ENCODE data around the gene RAB7B. TPM values are rescaled to one million over a fixed set of nuclear protein-coding genes. Genes with fewer than 3 reads are reported as not detected.

Gene RAB7B
- total RNA-seq, 1 experiment from 2014 or later, result not detected

- ChIA-PET CTCF (no interaction called here), POLR2A (no interaction called here)
- Mint-ChIP-seq H3K36me3 (no peaks in the 10 kb centered on the region), H3K4me1 (peaks cover 5% of the 10 kb centered on the region), H3K9me3 (peaks cover 5% of the 10 kb centered on the region), H3K27ac (no peak overlapping the region), H3K4me3 (no peak overlapping the region), H3K27me3 (ENCODE audit: low read depth) (no peaks in the 10 kb centered on the region)
- TF ChIP-seq GRHL2 (CRISPR knock-in tag; IDR thresholded peaks at IDR 0.05; ENCODE audit: insufficient replicate concordance, severe bottlenecking) (no peak), ZNF512 (CRISPR knock-in tag; IDR thresholded peaks at IDR 0.05; ENCODE audit: borderline replicate concordance) (no peak), KAT7 (CRISPR knock-in tag; IDR thresholded peaks at IDR 0.05; ENCODE audit: borderline replicate concordance) (no peak), ZBTB43 (CRISPR knock-in tag; IDR thresholded peaks at IDR 0.05) (no peak), TEAD4 (CRISPR knock-in tag; IDR thresholded peaks at IDR 0.05) (no peak), ARID4B (CRISPR knock-in tag; IDR thresholded peaks at IDR 0.05; ENCODE audit: borderline replicate concordance) (no peak), ZNF396 (CRISPR knock-in tag; IDR thresholded peaks at IDR 0.05; ENCODE audit: borderline replicate concordance) (no peak), ZNF121 (CRISPR knock-in tag; IDR thresholded peaks at IDR 0.05) (no peak), ZNF416 (CRISPR knock-in tag; IDR thresholded peaks at IDR 0.05) (no peak), MXD4 (CRISPR knock-in tag; IDR thresholded peaks at IDR 0.05; ENCODE audit: borderline replicate concordance) (no peak), TEAD1 (CRISPR knock-in tag; IDR thresholded peaks at IDR 0.05) (no peak), ZNF532 (CRISPR knock-in tag; IDR thresholded peaks at IDR 0.05; ENCODE audit: borderline replicate concordance) (no peak), FOXK1 (CRISPR knock-in tag; IDR thresholded peaks at IDR 0.05) (no peak), TCF7 (CRISPR knock-in tag; IDR thresholded peaks at IDR 0.05; ENCODE audit: low read depth) (no peak)
- DNase-seq (ENCODE audit: low spot score), result no peak
- ATAC-seq, result no peak
These were observed 18.6 kb upstream of the RAB7B start for GRCh38 chr1:206021626-206022365.

Data from WTC11 (cell line).